GM21515 (cell line): ENCODE results near the gene SLC51B.
"Not testable (repeated sequence)": the region's sequence is repeated elsewhere in the genome, so short reads cannot be mapped to it uniquely, and the experiment has no call there.

ENCODE experiments used
- ATAC-seq: cut with Tn5 transposase; IDR thresholded peaks from one replicate; pipeline ENCODE4 v1.9.1; 2021; ENCODE audit not compliant: unreplicated experiment

Gene SLC51B

GRCh38 chr15:65097651-65098263 lies 52.6 kb downstream of the SLC51B start:
- ATAC-seq = no peak

- no peak for ATAC-seq
Measured at GRCh38 chr15:65099336-65099735, 54.1 kb downstream of the SLC51B start.

GRCh38 chr15:65099801-65100200 lies 54.6 kb downstream of the SLC51B start:
- not testable (repeated sequence) for ATAC-seq

DNA sequence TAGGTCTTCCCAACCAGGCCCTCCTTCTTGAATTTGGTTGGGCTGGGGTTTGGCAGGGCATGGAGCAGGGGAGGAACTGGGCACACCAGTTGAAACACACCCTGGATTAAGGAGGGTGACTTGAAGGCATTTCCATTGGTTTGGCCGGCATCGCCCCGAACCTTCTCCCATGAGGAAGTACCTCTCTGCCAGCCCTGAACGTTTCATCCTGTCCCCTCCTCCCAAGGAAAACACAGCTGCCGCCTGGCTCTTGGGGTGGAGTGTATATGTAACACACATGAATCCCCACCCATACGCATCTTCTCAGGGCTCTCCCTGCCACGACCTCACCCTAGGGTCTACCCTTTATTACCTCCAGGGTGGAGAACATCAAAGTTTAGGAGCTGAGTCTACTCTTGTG lies 55.3 kb downstream of the SLC51B start:
- no peak for ATAC-seq

GRCh38 chr15:65101411-65101890 lies 56.3 kb downstream of the SLC51B start:
- no peak for ATAC-seq

- ATAC-seq = no peak
Measured at GRCh38 chr15:65101891-65102708, 56.9 kb downstream of the SLC51B start.

GRCh38 chr15:65102912-65103311 lies 57.7 kb downstream of the SLC51B start:
- no peak for ATAC-seq
